HepG2 (cell line): ENCODE data around the gene SLC25A45. TPM values are rescaled to one million over a fixed set of nuclear protein-coding genes. Genes with fewer than 3 reads are reported as not detected.

Experiments
- FLYWCH1 ChIP-seq: sonication (generic); formaldehyde crosslinking; IDR thresholded peaks from 2 replicates; pipeline ENCODE4 v1.8.1; 2023; ENCODE audit warnings: mild to moderate bottlenecking, missing genetic modification reagents
- GATAD2A ChIP-seq: IDR thresholded peaks from 2 replicates; pipeline ENCODE4 v1.6.1; 2016
- ISX ChIP-seq: sonication (generic); formaldehyde crosslinking; conservative IDR thresholded peaks from 2 replicates; pipeline ENCODE4 v1.5.0; 2020; ENCODE audit warnings: missing genetic modification reagents
- JUN ChIP-seq: sonication (generic); formaldehyde crosslinking; IDR thresholded peaks from 2 replicates; pipeline ENCODE4 v1.4.0; 2020; ENCODE audit warnings: mild to moderate bottlenecking, missing genetic modification reagents
- PCBP2 ChIP-seq: fragments of 200-400 bp; formaldehyde crosslinking; optimal IDR thresholded peaks from 2 replicates; pipeline ENCODE3; 2018; ENCODE audit warnings: low read length, low read depth; ENCODE audit not compliant: poor library complexity, severe bottlenecking
- SRF ChIP-seq: IDR thresholded peaks from 2 replicates; pipeline ENCODE4 v1.6.1; 2011; ENCODE audit warnings: mild to moderate bottlenecking, low read depth, low read length, moderate library complexity
- YEATS2 ChIP-seq: sonication (generic); formaldehyde crosslinking; IDR thresholded peaks from 2 replicates; pipeline ENCODE4 v1.4.0; 2020; ENCODE audit warnings: missing genetic modification reagents, borderline replicate concordance
- ZIK1 ChIP-seq: sonication (generic); formaldehyde crosslinking; IDR thresholded peaks from 2 replicates; pipeline ENCODE4 v1.5.0; 2020; ENCODE audit warnings: mild to moderate bottlenecking, low read depth, missing genetic modification reagents, borderline replicate concordance
- ZNF12 ChIP-seq: sonication (generic); formaldehyde crosslinking; IDR thresholded peaks from 2 replicates; pipeline ENCODE4 v1.5.0; 2020; ENCODE audit warnings: missing genetic modification reagents
- polyA plus RNA-seq, 8 experiments: library from polyadenylated mRNA; depleted of rRNA in 3 of 8; stranded (reverse) in 7 of 8; unstranded in 1 of 8; fragments of >200 nt; fragmentation: Illumina TruSeq in 4 of 8; extraction: Trizol in 4 of 8; gene quantifications; 2 replicates each; pipeline versions ENCODE4 v1.2.1 to v1.2.3, GENCODE V29; 2011 to 2016; ENCODE audit warnings: low read depth in 4 of 8, missing spikeins in 1 of 8, mixed read lengths in 1 of 8; ENCODE audit not compliant: insufficient read depth in 1 of 8
- total RNA-seq, 5 experiments: library from RNA; depleted of rRNA; stranded (reverse); fragments of >200 nt; fragmentation: Illumina TruSeq; extraction: Trizol; gene quantifications; 2 replicates each; pipeline ENCODE4 v1.2.3, GENCODE V29; 2016; ENCODE audit warnings: low read depth in 1 of 5
- TF ChIP-seq, protein P1 (sequence below): sonication (generic); formaldehyde crosslinking; IDR thresholded peaks from 2 replicates; pipeline ENCODE4 v1.9.0; 2021; ENCODE audit warnings: missing genetic modification reagents, mild to moderate bottlenecking, borderline replicate concordance
- TF ChIP-seq, protein P2 (sequence below): sonication (generic); formaldehyde crosslinking; IDR thresholded peaks from 2 replicates; pipeline ENCODE4 v1.5.0; 2020; ENCODE audit warnings: missing genetic modification reagents, mild to moderate bottlenecking, borderline replicate concordance
- TF ChIP-seq, protein P3 (sequence below): sonication (generic); IDR thresholded peaks from 2 replicates; pipeline ENCODE4 v1.6.1; 2016; ENCODE audit warnings: low read depth, borderline replicate concordance
- TF ChIP-seq, protein P4 (sequence below): sonication (generic); formaldehyde crosslinking; IDR thresholded peaks from 2 replicates; pipeline ENCODE4 v1.8.1; 2023; ENCODE audit warnings: mild to moderate bottlenecking, moderate library complexity, missing genetic modification reagents
- TF ChIP-seq, protein P5 (sequence below): IDR thresholded peaks from 2 replicates; pipeline ENCODE4 v1.6.1; 2016; ENCODE audit warnings: control low read depth
- TF ChIP-seq, protein P6 (sequence below): sonication (generic); formaldehyde crosslinking; IDR thresholded peaks from 2 replicates; pipeline ENCODE4 v1.4.0; 2020; ENCODE audit warnings: missing genetic modification reagents
- TF ChIP-seq, protein P7 (sequence below): sonication (generic); formaldehyde crosslinking; conservative IDR thresholded peaks from 2 replicates; pipeline ENCODE4 v1.8.1; 2023; ENCODE audit warnings: missing genetic modification reagents

The SLC25A45 gene
- total and polyA plus RNA-seq, 2 of the 13 experiments (the other 11 are each of a cell fraction or from before 2014, with no cell fraction given) = 1.2 to 3.4 TPM

DNA sequence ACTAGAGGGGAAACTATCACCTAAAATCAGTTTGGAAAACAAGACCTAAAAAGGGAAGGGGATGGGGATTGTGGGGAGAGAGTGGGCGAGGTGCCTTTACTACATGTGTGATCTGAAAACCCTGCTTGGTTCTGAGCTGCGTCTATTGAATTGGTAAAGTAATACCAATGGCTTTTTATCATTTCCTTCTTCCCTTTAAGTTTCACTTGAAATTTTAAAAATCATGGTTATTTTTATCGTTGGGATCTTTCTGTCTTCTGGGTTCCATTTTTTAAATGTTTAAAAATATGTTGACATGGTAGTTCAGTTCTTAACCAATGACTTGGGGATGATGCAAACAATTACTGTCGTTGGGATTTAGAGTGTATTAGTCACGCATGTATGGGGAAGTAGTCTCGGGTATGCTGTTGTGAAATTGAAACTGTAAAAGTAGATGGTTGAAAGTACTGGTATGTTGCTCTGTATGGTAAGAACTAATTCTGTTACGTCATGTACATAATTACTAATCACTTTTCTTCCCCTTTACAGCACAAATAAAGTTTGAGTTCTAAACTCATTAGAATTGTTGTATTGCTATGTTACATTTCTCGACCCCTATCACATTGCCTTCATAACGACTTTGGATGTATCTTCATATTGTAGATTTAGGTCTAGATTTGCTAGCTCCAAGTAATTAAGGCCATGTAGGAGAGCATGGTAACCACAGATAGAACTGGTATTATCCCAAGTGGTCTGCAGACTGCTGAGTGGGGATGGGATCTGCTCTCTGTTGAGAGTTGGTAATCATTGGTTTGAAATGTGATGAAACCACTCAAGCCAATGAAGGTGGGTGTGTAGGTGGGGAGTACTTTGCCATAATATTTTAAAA lies 43.8 kb upstream of the SLC25A45 start (continued):
- TF ChIP-seq, protein P1, sequence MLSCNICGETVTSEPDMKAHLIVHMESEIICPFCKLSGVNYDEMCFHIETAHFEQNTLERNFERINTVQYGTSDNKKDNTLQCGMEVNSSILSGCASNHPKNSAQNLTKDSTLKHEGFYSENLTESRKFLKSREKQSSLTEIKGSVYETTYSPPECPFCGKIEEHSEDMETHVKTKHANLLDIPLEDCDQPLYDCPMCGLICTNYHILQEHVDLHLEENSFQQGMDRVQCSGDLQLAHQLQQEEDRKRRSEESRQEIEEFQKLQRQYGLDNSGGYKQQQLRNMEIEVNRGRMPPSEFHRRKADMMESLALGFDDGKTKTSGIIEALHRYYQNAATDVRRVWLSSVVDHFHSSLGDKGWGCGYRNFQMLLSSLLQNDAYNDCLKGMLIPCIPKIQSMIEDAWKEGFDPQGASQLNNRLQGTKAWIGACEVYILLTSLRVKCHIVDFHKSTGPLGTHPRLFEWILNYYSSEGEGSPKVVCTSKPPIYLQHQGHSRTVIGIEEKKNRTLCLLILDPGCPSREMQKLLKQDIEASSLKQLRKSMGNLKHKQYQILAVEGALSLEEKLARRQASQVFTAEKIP = no peak
- TF ChIP-seq, protein P2, sequence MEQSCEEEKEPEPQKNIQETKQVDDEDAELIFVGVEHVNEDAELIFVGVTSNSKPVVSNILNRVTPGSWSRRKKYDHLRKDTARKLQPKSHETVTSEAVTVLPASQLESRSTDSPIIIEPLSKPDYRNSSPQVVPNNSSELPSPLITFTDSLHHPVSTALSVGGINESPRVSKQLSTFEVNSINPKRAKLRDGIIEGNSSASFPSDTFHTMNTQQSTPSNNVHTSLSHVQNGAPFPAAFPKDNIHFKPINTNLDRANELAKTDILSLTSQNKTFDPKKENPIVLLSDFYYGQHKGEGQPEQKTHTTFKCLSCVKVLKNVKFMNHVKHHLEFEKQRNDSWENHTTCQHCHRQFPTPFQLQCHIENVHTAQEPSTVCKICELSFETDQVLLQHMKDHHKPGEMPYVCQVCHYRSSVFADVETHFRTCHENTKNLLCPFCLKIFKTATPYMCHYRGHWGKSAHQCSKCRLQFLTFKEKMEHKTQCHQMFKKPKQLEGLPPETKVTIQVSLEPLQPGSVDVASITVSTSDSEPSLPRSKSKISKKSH (CRISPR knock-in tag) = no peak
- no peak for TF ChIP-seq ZIK1
- no peak for TF ChIP-seq PCBP2
- TF ChIP-seq, protein P3, sequence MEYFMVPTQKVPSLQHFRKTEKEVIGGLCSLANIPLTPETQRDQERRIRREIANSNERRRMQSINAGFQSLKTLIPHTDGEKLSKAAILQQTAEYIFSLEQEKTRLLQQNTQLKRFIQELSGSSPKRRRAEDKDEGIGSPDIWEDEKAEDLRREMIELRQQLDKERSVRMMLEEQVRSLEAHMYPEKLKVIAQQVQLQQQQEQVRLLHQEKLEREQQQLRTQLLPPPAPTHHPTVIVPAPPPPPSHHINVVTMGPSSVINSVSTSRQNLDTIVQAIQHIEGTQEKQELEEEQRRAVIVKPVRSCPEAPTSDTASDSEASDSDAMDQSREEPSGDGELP = no peak
- no peak for TF ChIP-seq SRF
- TF ChIP-seq, protein P4, sequence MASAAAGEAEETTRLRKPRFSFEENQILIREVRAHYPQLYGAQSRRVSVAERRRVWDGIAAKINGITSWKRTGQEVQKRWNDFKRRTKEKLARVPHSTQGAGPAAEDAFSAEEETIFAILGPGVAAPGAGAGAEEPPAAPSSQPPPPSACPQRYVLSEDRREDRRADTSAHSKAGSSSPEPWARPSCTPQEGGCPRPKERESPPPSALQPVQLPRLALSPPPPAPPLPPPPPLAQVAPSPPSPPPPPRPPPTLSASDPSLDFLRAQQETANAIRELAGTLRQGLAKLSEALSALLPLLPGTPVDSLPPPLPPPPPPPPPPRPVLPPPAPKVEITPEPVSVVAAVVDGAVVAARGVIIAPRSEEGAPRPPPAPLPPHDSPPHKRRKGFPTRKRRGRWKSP = no peak
- TF ChIP-seq JUN (CRISPR knock-in tag) = no peak
- TF ChIP-seq YEATS2 (CRISPR knock-in tag) = 0 out of 2 replicates have a peak, but pooled peaks have one; percentile 7
- TF ChIP-seq ZNF12 (CRISPR knock-in tag) = 0 out of 2 replicates have a peak, but pooled peaks have one; percentile 28
- TF ChIP-seq, protein P5, sequence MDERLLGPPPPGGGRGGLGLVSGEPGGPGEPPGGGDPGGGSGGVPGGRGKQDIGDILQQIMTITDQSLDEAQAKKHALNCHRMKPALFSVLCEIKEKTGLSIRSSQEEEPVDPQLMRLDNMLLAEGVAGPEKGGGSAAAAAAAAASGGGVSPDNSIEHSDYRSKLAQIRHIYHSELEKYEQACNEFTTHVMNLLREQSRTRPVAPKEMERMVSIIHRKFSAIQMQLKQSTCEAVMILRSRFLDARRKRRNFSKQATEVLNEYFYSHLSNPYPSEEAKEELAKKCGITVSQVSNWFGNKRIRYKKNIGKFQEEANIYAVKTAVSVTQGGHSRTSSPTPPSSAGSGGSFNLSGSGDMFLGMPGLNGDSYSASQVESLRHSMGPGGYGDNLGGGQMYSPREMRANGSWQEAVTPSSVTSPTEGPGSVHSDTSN = no peak
- TF ChIP-seq, protein P6, sequence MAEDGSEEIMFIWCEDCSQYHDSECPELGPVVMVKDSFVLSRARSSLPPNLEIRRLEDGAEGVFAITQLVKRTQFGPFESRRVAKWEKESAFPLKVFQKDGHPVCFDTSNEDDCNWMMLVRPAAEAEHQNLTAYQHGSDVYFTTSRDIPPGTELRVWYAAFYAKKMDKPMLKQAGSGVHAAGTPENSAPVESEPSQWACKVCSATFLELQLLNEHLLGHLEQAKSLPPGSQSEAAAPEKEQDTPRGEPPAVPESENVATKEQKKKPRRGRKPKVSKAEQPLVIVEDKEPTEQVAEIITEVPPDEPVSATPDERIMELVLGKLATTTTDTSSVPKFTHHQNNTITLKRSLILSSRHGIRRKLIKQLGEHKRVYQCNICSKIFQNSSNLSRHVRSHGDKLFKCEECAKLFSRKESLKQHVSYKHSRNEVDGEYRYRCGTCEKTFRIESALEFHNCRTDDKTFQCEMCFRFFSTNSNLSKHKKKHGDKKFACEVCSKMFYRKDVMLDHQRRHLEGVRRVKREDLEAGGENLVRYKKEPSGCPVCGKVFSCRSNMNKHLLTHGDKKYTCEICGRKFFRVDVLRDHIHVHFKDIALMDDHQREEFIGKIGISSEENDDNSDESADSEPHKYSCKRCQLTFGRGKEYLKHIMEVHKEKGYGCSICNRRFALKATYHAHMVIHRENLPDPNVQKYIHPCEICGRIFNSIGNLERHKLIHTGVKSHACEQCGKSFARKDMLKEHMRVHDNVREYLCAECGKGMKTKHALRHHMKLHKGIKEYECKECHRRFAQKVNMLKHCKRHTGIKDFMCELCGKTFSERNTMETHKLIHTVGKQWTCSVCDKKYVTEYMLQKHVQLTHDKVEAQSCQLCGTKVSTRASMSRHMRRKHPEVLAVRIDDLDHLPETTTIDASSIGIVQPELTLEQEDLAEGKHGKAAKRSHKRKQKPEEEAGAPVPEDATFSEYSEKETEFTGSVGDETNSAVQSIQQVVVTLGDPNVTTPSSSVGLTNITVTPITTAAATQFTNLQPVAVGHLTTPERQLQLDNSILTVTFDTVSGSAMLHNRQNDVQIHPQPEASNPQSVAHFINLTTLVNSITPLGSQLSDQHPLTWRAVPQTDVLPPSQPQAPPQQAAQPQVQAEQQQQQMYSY (CRISPR knock-in tag) = no peak
- TF ChIP-seq, protein P7, sequence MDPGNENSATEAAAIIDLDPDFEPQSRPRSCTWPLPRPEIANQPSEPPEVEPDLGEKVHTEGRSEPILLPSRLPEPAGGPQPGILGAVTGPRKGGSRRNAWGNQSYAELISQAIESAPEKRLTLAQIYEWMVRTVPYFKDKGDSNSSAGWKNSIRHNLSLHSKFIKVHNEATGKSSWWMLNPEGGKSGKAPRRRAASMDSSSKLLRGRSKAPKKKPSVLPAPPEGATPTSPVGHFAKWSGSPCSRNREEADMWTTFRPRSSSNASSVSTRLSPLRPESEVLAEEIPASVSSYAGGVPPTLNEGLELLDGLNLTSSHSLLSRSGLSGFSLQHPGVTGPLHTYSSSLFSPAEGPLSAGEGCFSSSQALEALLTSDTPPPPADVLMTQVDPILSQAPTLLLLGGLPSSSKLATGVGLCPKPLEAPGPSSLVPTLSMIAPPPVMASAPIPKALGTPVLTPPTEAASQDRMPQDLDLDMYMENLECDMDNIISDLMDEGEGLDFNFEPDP (CRISPR knock-in tag) = no peak
- no peak for TF ChIP-seq ISX (CRISPR knock-in tag)
- no peak for TF ChIP-seq FLYWCH1 (CRISPR knock-in tag)
- 0 out of 2 replicates have a peak, but pooled peaks have one; percentile 5 for TF ChIP-seq GATAD2A (CRISPR knock-in tag)
